Activated T-cell treated with anti-CD3 and anti-CD28 coated beads, Interleukin-2, amount 50 U/mL, for 24 hours (primary cell): ENCODE measurements around the gene PRDM11.

Source experiments
- DNase-seq: peaks from one replicate; pipeline ENCODE4 v3.0.0-alpha.2; 2020
- H3K27ac Mint-ChIP-seq: 2 replicates; pipeline ENCODE4 v1.8.0; 2020; ENCODE audit warnings: mild to moderate bottlenecking, mixed read lengths
- H3K27me3 Mint-ChIP-seq: 2 replicates; pipeline ENCODE4 v1.8.0; 2020; ENCODE audit warnings: mixed read lengths
- H3K36me3 Mint-ChIP-seq: 2 replicates; pipeline ENCODE4 v1.8.0; 2020; ENCODE audit warnings: low read depth, mixed read lengths
- H3K4me1 Mint-ChIP-seq: 2 replicates; pipeline ENCODE4 v1.8.0; 2020; ENCODE audit warnings: low read depth, mixed read lengths
- H3K4me3 Mint-ChIP-seq: 2 replicates; pipeline ENCODE4 v1.8.0; 2020; ENCODE audit warnings: mild to moderate bottlenecking, moderate library complexity, mixed read lengths
- H3K9me3 Mint-ChIP-seq: 2 replicates; pipeline ENCODE4 v1.8.0; 2020; ENCODE audit warnings: mixed read lengths

The PRDM11 gene

DNA sequence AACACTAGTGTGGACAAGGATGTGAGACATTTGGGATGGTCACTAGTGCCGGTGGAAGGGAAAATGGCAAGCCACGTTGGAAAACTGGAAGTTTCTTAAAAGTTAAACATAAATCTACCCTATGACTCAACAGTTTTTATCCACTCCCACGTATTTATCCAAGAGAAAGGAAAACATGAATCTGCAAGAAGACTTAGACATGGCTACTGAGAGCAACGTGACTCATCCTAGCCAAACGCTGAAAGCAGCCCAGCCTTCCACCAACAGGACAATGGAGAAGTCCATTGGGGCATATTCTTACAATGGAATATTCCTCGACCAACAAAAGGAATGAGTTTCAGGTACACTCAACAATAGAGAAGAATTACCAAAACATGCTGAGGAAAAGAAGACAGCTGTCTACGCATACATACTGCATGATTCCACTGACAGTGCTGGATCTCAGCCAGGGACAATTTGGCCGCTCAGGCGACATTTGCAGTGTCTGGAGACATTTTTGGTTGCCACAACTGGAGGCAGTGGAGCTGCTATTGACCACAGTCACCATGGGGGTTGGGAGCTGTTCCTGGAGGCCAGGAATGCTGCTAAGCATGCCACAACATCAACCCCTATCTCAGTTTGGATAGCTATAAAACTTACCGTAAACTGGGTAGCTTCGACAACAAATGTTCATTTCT is 118.5 kb downstream of the PRDM11 start:
- H3K27ac Mint-ChIP-seq, result no peak overlapping the region
- H3K27me3 Mint-ChIP-seq, result peaks cover 75% of the 10 kb centered on the region
- no peak for DNase-seq
- H3K36me3 Mint-ChIP-seq, result no peaks in the 10 kb centered on the region
- H3K9me3 Mint-ChIP-seq, result no peaks in the 10 kb centered on the region
- H3K4me1 Mint-ChIP-seq, result no peaks in the 10 kb centered on the region
- H3K4me3 Mint-ChIP-seq, result no peak overlapping the region

DNA sequence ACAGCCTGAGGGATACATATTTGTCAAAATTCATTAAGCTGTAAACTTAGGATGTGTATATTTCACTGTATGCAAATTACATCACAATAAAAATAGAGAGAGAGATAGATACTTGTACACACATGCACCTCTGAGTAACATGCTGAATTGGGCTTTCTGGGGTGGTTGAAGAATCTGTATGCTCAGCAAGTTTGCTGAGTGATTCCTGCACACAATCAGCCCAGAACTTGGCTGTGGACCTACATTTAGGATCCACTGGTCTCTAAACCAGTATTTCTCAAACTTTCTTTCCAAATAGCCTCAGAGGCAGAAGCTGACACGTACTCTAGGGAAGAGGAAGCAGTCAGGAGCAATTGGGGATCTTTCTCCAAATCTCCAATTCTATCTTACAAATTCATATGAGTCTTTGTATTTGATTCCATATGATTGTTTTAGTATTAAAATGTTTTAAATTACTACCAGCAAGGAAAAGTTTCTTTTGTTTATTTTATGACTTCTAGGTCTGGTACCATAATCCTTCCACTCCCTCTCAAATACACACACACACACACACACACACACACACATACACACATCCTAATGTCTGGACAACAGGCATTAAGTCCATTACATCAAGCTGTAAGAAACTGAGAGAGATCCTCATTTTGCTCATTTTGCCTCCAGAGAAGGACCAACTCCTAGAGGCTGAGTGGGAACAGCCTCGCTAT is 119.7 kb downstream of the PRDM11 start:
- peaks cover 74% of the 10 kb centered on the region for H3K27me3 Mint-ChIP-seq
- H3K36me3 Mint-ChIP-seq, result no peaks in the 10 kb centered on the region
- no peak for DNase-seq
- H3K9me3 Mint-ChIP-seq, result no peaks in the 10 kb centered on the region
- H3K4me3 Mint-ChIP-seq, result no peak overlapping the region
- no peak overlapping the region for H3K27ac Mint-ChIP-seq
- H3K4me1 Mint-ChIP-seq, result no peaks in the 10 kb centered on the region

- H3K27ac Mint-ChIP-seq, result no peak overlapping the region
- no peaks in the 10 kb centered on the region for H3K9me3 Mint-ChIP-seq
- no peaks in the 10 kb centered on the region for H3K36me3 Mint-ChIP-seq
- peaks cover 79% of the 10 kb centered on the region for H3K27me3 Mint-ChIP-seq
- no peaks in the 10 kb centered on the region for H3K4me1 Mint-ChIP-seq
- no peak for DNase-seq
- H3K4me3 Mint-ChIP-seq, result no peak overlapping the region
Observed at GRCh38 chr11:45266676-45267020, 120.2 kb downstream of the PRDM11 start.

DNA sequence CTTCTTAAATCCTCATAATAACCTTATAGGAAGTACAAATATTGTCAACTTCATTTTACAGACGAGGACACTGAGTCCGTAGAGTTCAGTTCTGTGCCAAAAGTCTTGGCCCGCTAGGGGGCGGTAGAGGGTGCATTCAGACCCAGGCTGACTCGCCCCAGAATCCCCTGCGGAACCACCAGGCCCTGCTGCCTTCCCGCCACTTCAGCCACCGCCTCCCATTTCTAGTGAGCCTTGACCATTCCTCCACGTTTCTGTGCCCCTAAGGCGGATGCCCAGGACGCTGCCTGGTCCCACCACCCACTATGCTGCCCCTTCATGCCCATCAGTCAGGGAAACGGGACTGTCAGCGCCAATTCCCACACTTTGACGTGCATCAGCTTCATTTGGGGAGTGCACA is 120.6 kb downstream of the PRDM11 start:
- Mint-ChIP-seq H3K36me3 (no peaks in the 10 kb centered on the region), H3K27me3 (peaks cover 81% of the 10 kb centered on the region), H3K4me1 (no peaks in the 10 kb centered on the region), H3K9me3 (no peaks in the 10 kb centered on the region), H3K4me3 (no peak overlapping the region), H3K27ac (no peak overlapping the region)
- peak; percentile 41 for DNase-seq

DNA sequence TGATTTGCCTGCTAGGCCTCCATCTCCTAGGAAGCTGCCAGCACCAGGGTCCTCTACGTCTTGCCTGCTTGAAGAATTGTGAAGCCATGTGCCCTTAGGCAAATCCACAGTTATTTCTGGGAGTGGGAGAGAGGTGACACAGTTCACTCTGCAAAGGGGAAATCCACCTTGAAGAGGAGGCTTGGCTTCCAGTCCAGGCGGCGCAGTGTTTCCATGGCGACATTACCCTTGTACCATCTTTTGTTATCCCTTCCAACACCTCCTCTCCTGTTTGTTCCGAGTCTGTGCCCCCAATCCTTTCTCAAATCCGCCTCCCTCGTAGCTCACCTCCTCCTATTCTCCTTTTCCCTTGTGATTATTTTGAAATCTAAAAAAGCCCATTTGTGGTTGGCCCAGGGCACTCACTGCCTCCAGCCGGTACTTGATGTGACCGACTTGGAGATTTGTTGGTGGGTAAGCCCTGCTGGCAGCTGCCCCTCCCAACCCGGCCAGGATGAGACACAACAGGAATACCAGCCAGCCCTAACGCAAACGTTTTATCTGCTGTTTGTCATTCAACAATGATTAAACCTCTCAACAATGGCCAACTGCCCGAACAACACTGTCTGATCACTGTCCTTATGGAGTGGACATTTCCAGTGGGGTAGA is 121.3 kb downstream of the PRDM11 start:
- DNase-seq, result no peak
- H3K36me3 Mint-ChIP-seq, result no peaks in the 10 kb centered on the region
- H3K27ac Mint-ChIP-seq, result no peak overlapping the region
- no peaks in the 10 kb centered on the region for H3K9me3 Mint-ChIP-seq
- H3K4me1 Mint-ChIP-seq, result no peaks in the 10 kb centered on the region
- no peak overlapping the region for H3K4me3 Mint-ChIP-seq
- peaks cover 84% of the 10 kb centered on the region for H3K27me3 Mint-ChIP-seq

DNA sequence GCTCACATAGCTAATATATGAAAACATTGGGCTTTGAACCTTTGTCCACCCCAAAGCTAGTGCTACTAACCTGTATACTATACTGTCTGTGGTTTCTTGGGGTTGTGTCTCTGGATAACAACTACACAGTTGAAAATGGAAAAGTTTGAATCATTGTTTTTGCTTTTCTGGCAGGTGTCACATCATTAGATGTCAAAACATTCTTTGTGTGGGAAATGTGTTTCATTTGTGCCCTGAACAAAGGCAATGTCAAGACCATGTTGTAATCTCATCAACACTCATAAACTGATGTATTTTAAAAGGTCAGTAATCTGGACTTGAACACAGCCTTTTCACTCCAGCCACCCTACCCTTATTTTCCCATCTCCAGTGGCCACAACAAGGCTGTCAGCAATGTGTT is 123.2 kb downstream of the PRDM11 start:
- Mint-ChIP-seq H3K27me3 (peaks cover 80% of the 10 kb centered on the region), H3K36me3 (no peaks in the 10 kb centered on the region), H3K4me3 (no peak overlapping the region), H3K4me1 (no peaks in the 10 kb centered on the region), H3K9me3 (no peaks in the 10 kb centered on the region), H3K27ac (no peak overlapping the region)
- DNase-seq, result no peak

DNA sequence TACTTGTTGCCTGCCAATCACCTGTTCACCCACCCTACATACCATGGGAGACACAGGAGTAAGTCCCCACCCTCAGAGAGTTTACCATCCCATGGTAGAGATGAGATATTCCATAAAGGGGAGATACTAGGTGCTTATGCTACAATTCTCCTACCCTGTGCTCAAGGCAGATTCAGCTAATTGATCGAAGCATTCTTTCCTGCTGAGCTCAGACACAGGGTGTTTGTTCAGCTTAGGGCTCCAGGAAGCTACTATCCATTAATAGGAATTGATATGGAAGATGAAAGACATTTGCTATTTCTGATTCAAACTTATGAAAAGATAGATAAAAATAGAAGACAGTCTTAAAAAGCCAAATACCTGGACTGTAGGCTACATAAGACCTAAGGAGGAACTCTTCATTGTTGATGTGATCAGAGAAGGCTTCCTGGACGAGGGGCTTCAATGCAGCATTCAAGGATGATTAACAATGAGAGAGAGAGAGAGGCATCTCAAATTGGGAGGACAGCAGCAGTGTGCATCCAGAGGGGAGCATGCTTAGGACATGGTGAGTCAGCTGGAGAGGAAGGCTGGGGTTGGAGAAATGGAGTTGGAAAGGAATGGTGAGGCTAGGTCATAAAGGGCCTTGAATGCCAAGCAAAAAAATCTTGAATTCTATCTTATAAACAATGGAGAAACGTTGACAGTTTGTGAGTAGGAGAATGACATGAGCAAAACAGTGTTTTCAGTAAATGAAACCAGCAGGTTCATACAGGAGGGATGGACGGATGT is 124.7 kb downstream of the PRDM11 start:
- H3K9me3 Mint-ChIP-seq, result no peaks in the 10 kb centered on the region
- H3K4me3 Mint-ChIP-seq, result no peak overlapping the region
- no peak for DNase-seq
- H3K4me1 Mint-ChIP-seq, result no peaks in the 10 kb centered on the region
- H3K27ac Mint-ChIP-seq, result no peak overlapping the region
- H3K36me3 Mint-ChIP-seq, result no peaks in the 10 kb centered on the region
- peaks cover 81% of the 10 kb centered on the region for H3K27me3 Mint-ChIP-seq

DNA sequence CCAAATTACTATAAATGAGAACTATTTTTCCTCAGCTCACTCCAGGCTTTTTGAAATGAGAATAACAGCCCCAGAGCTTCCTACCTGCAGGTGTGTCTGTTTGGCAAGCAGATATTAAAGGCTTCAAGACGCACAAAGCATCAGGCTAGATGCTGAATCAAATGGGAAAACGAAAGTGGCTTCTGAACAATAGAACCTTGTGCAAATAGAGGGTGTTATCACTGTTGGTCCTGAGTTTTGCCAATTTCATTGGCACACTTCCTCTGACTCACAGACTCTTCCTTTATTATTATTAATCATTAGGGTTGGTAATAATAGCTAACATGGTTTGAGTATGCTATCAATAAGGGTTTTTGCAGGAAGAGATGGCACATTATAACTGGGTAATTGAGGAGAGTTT is 126.3 kb downstream of the PRDM11 start:
- Mint-ChIP-seq H3K36me3 (no peaks in the 10 kb centered on the region), H3K27ac (no peak overlapping the region), H3K9me3 (no peaks in the 10 kb centered on the region), H3K4me1 (no peaks in the 10 kb centered on the region), H3K4me3 (no peak overlapping the region), H3K27me3 (peaks cover 72% of the 10 kb centered on the region)
- DNase-seq, result no peak

- DNase-seq, result no peak
- no peaks in the 10 kb centered on the region for H3K36me3 Mint-ChIP-seq
- H3K4me1 Mint-ChIP-seq, result no peaks in the 10 kb centered on the region
- no peak overlapping the region for H3K4me3 Mint-ChIP-seq
- H3K9me3 Mint-ChIP-seq, result no peaks in the 10 kb centered on the region
- H3K27ac Mint-ChIP-seq, result no peak overlapping the region
- H3K27me3 Mint-ChIP-seq, result peaks cover 73% of the 10 kb centered on the region
Observed at GRCh38 chr11:45273509-45273908, 127.1 kb downstream of the PRDM11 start.

- Mint-ChIP-seq H3K9me3 (no peaks in the 10 kb centered on the region), H3K27ac (no peak overlapping the region), H3K4me3 (no peak overlapping the region), H3K36me3 (no peaks in the 10 kb centered on the region), H3K27me3 (peaks cover 66% of the 10 kb centered on the region), H3K4me1 (no peaks in the 10 kb centered on the region)
- DNase-seq, result no peak
Observed at GRCh38 chr11:45274206-45274605, 127.8 kb downstream of the PRDM11 start.

DNA sequence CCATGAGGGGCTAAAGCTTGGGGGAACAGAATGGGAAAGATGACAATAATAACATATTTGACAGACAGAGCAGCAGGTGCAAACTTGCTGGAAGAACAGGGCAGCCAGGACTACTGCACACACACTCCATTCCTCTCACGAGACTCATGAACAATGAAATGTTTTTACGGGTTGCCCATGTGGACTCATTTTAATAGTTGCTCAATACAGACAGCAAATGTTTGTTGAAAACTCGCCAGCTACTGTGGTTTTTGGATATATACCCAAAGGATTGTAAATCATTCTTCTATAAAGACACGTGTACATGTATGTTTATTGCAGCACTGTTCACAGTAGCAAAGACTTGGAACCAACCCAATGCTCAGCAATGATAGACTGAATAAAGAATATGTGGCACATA is 129.4 kb downstream of the PRDM11 start:
- Mint-ChIP-seq H3K27me3 (peaks cover 55% of the 10 kb centered on the region), H3K27ac (no peak overlapping the region), H3K9me3 (no peaks in the 10 kb centered on the region), H3K4me1 (peaks cover 2% of the 10 kb centered on the region), H3K4me3 (no peak overlapping the region), H3K36me3 (no peaks in the 10 kb centered on the region)
- no peak for DNase-seq

DNA sequence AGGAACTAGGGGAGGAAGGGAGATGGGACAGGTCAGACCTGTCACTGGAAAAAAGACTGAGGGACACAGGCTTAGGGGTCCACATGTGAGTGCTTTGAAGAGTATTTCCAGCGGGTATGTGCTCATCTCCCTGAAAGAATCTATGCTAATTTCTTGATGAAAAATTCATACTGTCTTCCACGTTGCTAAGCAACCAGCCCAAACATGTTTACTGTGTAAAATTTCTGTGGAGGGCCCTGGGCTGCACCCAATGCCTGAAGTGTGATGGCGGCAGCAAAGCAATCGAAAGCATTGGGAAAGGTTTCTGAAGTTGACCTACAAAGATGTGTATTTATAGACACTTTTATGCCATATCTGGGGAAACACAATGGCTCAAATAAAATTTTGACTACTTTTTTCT is 132.3 kb downstream of the PRDM11 start:
- no peak overlapping the region for H3K4me3 Mint-ChIP-seq
- peaks cover 44% of the 10 kb centered on the region for H3K27me3 Mint-ChIP-seq
- H3K36me3 Mint-ChIP-seq, result no peaks in the 10 kb centered on the region
- DNase-seq, result no peak
- H3K9me3 Mint-ChIP-seq, result no peaks in the 10 kb centered on the region
- H3K27ac Mint-ChIP-seq, result no peak overlapping the region
- H3K4me1 Mint-ChIP-seq, result peaks cover 2% of the 10 kb centered on the region

- Mint-ChIP-seq H3K27me3 (peaks cover 44% of the 10 kb centered on the region), H3K4me1 (peaks cover 2% of the 10 kb centered on the region)
Observed at GRCh38 chr11:45279645-45280044, 133.2 kb downstream of the PRDM11 start.

DNA sequence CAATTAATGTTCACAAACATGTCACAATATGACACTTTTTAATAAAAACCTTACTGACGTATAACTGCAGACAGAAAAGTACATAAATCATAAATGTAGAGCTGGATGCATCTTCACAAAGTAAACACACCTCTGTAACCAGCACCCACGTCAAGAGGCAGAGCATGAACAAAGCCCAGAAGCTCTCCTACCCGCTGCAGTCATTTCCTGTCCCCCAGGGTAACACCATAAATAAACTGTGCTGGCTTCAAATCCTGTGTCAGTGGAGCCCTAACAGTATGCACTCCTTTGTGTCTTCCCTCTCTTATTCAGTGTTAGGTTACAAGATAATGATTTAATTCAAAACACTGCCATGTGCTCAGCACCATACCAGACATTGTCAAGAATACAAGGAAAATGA is 134.0 kb downstream of the PRDM11 start:
- DNase-seq, result no peak
- H3K4me3 Mint-ChIP-seq, result no peak overlapping the region
- H3K4me1 Mint-ChIP-seq, result peaks cover 3% of the 10 kb centered on the region
- no peaks in the 10 kb centered on the region for H3K36me3 Mint-ChIP-seq
- H3K27me3 Mint-ChIP-seq, result peaks cover 41% of the 10 kb centered on the region
- no peak overlapping the region for H3K27ac Mint-ChIP-seq
- H3K9me3 Mint-ChIP-seq, result no peaks in the 10 kb centered on the region

More at GRCh38 chr11:45279645-45280044, 133.2 kb downstream of the PRDM11 start:
- Mint-ChIP-seq H3K36me3 (no peaks in the 10 kb centered on the region), H3K4me3 (no peak overlapping the region), H3K9me3 (no peaks in the 10 kb centered on the region), H3K27ac (no peak overlapping the region)
- no peak for DNase-seq

DNA sequence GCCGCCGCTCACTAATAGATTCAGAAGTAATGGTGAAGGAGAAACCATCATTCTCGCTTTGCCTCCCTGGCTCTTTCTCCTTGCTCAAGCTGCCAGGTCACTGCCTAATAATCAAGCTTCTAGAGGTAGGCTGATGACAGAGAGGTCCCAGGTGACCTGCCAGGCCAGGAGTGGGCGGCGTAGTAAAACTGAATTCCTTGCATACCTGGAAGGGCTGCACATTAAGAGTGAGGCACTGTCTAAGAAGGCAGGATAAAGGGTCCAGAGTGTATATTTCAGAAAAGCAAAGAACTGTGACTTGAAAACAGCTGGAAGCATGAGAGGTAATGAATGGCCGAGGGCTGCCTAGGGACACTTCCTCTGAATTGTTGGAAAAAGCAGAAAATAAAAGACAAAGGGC is 135.6 kb downstream of the PRDM11 start:
- Mint-ChIP-seq H3K4me3 (no peak overlapping the region), H3K27ac (no peak overlapping the region), H3K36me3 (no peaks in the 10 kb centered on the region), H3K4me1 (peaks cover 4% of the 10 kb centered on the region), H3K9me3 (no peaks in the 10 kb centered on the region), H3K27me3 (peaks cover 45% of the 10 kb centered on the region)
- no peak for DNase-seq
